NK-92 (cell line): Measurements from ENCODE around the gene VAV2.

Experiments used
- DNase-seq: peaks from one replicate; lab custom pipeline; 2025; ENCODE audit not compliant: unreplicated experiment; lab: John Stamatoyannopoulos, UW

VAV2 gene

GRCh38 chr9:133717113-133718031, 274.8 kb downstream of the VAV2 start:
- DNase-seq, result no peak

GRCh38 chr9:133716564-133717112, 275.5 kb downstream of the VAV2 start:
- DNase-seq, result no peak

GRCh38 chr9:133715866-133716563, 276.1 kb downstream of the VAV2 start:
- DNase-seq, result no peak

GRCh38 chr9:133715295-133715865, 276.7 kb downstream of the VAV2 start:
- DNase-seq, result no peak

GRCh38 chr9:133714606-133715294, 277.4 kb downstream of the VAV2 start:
- no peak for DNase-seq

GRCh38 chr9:133713960-133714495, 278.1 kb downstream of the VAV2 start:
- no peak for DNase-seq

- no peak for DNase-seq
Observed at GRCh38 chr9:133713150-133713959, 278.8 kb downstream of the VAV2 start.

- no peak for DNase-seq
Observed at GRCh38 chr9:133712221-133713100, 279.7 kb downstream of the VAV2 start.
